ENCODE data around the gene COQ7. TPM values are rescaled to one million over a fixed set of nuclear protein-coding genes. Genes with fewer than 3 reads are reported as not detected.

COQ7 gene
- total and polyA plus RNA-seq, 9 donors: 25.8 to 30.2 (median 27.1) TPM

DNA sequence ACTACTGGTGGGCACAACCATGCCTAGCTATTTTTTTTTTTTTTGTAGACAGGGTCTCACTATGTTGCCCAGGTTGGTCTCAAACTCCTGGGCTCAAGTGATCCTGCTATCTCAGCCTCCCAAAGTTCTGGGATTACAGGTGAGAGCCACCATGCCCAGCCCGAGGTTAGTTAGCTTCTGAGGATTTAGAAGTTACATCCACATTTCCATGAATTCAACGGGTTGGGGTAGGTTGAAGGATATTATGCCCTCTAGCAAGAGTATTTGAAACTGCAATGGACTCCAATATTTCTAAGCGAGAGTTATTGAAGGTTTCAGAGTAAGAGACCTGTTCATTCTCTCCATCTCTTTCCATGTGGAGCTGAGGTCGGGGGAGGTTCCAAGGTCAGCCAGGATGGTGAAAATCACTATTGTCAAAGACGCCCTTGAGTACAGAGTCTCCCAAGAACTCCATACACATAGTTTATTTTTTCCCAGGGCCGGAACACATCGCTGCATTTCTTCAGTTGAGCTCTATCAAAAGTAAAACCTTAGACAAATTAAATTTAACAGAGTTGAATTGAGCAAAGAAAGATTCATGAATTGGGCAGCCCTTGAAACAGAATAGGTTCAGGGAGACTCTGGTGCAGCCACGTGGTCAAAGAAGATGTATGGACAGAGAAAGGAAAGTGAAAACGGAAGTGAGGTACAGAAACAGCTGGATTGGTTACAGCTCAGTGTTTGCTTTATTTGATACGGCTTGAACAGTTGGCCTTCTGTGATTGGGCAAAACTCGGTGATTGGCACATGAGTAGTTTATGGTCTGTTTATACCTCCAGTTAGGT is 27.3 kb downstream of the COQ7 start:
- H3K27me3 ChIP-seq (ENCODE audit: control insufficient read depth, insufficient read depth, low read length): no peaks in the 10 kb centered on the region
- DNase-seq: no peak
- 60% methylated on average over 2 of the region's 11 CpGs for WGBS (ENCODE audit: insufficient coverage)
- no peaks in the 10 kb centered on the region for H3K4me1 ChIP-seq (ENCODE audit: control insufficient read depth, insufficient read depth, low read length)
- H3K4me3 ChIP-seq (ENCODE audit: low read length): no peak overlapping the region
- no peaks in the 10 kb centered on the region for H3K36me3 ChIP-seq (ENCODE audit: control insufficient read depth, insufficient read depth, low read length)
- no peak overlapping the region for H3K27ac ChIP-seq (ENCODE audit: low read length)
- H3K9me3 ChIP-seq (replicated peaks; ENCODE audit: control insufficient read depth, low read depth, low read length): no peaks in the 10 kb centered on the region

DNA sequence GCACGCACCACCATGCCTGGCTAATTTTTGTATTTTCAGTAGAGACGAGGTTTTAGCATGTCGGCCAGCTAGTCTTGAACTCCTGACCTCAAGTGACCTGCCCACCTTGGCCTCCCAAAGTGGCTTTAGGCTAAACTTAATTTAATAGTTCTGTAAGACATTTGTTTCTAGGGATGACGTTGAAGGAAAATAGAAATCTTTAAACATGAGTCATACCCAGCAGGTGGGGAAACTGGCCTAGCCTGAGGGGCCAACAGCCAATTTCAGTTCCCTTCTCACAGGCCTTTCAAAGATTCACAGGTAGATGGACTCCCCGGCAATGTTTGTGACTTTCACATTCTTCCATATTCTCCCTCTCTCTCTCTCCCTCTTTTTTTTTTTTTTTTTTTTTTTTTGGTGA is 28.2 kb downstream of the COQ7 start:
- no peak for DNase-seq
- no peak overlapping the region for H3K27ac ChIP-seq (ENCODE audit: low read length)
- H3K4me3 ChIP-seq (ENCODE audit: low read length): no peak overlapping the region
- no peaks in the 10 kb centered on the region for H3K9me3 ChIP-seq (replicated peaks; ENCODE audit: control insufficient read depth, low read depth, low read length)
- WGBS (ENCODE audit: insufficient coverage): 100% methylated on average over 1 of the region's 5 CpGs
- H3K36me3 ChIP-seq (ENCODE audit: control insufficient read depth, insufficient read depth, low read length): no peaks in the 10 kb centered on the region
- H3K4me1 ChIP-seq (ENCODE audit: control insufficient read depth, insufficient read depth, low read length): no peaks in the 10 kb centered on the region
- no peaks in the 10 kb centered on the region for H3K27me3 ChIP-seq (ENCODE audit: control insufficient read depth, insufficient read depth, low read length)

DNA sequence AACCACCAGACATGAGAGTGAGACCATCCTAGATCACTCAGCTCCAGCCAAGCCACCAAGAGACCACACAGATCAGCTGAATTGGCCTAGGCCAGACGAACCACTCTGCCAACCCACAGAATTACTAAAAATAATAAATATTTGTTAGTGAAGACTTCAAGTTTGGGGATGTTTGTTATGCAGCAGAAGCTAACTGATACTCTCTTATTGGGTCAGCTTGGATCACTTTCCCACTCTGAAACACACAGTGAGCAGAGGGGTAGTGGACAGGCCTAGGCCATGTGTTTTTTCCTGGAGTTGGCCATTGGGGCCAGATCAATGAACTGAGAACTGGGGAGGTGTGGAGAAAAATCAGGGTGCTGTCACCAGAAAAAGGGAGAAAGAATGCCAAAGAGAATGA is 30.8 kb downstream of the COQ7 start:
- Histone ChIP-seq H3K27ac (ENCODE audit: low read length) (no peak overlapping the region), H3K4me1 (ENCODE audit: control insufficient read depth, insufficient read depth, low read length) (no peaks in the 10 kb centered on the region), H3K9me3 (replicated peaks; ENCODE audit: control insufficient read depth, low read depth, low read length) (no peaks in the 10 kb centered on the region), H3K4me3 (ENCODE audit: low read length) (no peak overlapping the region), H3K27me3 (ENCODE audit: control insufficient read depth, insufficient read depth, low read length) (no peaks in the 10 kb centered on the region), H3K36me3 (ENCODE audit: control insufficient read depth, insufficient read depth, low read length) (no peaks in the 10 kb centered on the region)
- no peak for DNase-seq
- WGBS (ENCODE audit: insufficient coverage): no CpG with 5 or more reads among the region's 1 CpG

DNA sequence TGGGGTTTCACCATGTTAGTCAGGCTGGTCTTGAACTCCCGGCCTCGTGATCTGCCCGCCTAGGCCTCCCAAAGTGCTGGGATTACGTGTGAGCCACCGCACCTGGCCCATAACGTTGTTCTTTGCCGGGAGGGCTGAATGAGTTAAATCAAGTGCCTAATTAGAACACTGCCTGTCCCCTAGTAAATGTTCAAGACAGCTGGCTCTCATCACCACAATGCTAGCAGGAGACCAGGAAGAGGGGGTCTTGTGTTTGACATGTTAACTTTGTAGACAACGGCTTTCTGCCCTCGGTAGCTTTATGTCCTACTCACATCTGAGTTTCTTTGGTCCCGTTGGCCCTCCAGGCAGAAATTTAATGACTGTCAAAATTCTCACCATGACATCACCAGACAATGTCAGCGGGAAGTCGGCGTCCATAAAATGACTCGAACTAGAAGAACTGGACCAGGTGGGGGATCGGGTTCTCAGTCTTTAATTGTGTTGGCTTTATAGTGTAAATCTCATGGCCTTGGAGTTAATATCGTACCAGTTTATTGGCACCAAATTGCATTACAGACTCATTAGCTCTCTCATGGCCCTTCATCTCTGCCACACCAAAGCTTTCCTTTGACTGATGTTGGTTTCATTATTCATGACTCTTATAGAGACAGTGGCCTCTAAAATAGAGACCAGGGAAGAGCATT is 34.9 kb downstream of the COQ7 start:
- no peak overlapping the region for H3K4me3 ChIP-seq (ENCODE audit: low read length)
- H3K36me3 ChIP-seq (ENCODE audit: control insufficient read depth, insufficient read depth, low read length): no peaks in the 10 kb centered on the region
- no peak for DNase-seq
- H3K9me3 ChIP-seq (replicated peaks; ENCODE audit: control insufficient read depth, low read depth, low read length): no peaks in the 10 kb centered on the region
- H3K27me3 ChIP-seq (ENCODE audit: control insufficient read depth, insufficient read depth, low read length): no peaks in the 10 kb centered on the region
- H3K27ac ChIP-seq (ENCODE audit: low read length): no peak overlapping the region
- 58% methylated on average over 4 of the region's 16 CpGs for WGBS (ENCODE audit: insufficient coverage)
- no peaks in the 10 kb centered on the region for H3K4me1 ChIP-seq (ENCODE audit: control insufficient read depth, insufficient read depth, low read length)

DNA sequence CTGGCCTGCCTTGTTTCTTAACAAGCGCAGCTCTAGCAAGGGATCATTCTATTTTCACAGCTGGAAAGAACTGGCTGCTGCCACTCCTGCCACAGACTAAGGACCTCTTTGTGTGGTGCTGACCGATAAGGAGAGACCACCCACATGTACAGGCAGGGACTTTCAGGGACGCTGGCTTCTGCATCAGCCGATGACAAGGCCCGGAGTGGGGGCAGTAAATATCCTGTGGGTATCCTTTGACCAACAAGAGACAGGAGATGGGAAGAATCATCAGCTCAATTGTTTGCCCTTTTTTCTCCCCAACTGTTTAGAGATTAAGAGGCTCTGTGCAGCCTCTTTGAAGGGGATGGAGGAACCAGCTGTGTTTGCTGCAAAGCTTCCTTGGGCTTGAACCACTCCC is 37.2 kb downstream of the COQ7 start:
- H3K9me3 ChIP-seq (replicated peaks; ENCODE audit: control insufficient read depth, low read depth, low read length): no peaks in the 10 kb centered on the region

DNA sequence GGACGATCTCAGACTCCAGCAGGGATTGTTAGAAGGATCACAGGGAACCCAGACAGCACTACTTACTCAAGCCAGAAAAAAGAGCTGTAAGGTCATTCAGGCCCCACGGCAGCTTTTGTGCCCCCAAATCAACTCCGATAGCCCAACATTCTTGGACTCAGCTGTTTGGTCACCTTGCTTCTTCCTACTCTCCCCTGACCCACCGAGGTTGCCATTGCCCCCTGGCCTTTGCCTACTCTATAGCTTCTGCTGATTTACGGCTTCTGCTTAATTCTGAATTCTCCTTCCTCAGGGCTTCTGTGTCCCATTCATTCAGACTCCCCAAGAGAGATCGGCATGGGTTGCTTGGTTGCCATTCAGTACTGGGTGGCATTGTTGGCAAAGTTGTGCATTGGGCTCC is 37.7 kb downstream of the COQ7 start:
- Histone ChIP-seq H3K9me3 (replicated peaks; ENCODE audit: control insufficient read depth, low read depth, low read length) (no peaks in the 10 kb centered on the region), H3K4me3 (ENCODE audit: low read length) (no peak overlapping the region), H3K36me3 (ENCODE audit: control insufficient read depth, insufficient read depth, low read length) (no peaks in the 10 kb centered on the region), H3K4me1 (ENCODE audit: control insufficient read depth, insufficient read depth, low read length) (no peaks in the 10 kb centered on the region), H3K27ac (ENCODE audit: low read length) (no peak overlapping the region), H3K27me3 (ENCODE audit: control insufficient read depth, insufficient read depth, low read length) (no peaks in the 10 kb centered on the region)
- no peak for DNase-seq
- 41% methylated on average over 4 of the region's 6 CpGs for WGBS (ENCODE audit: insufficient coverage)

More for the DNA sequence above, 37.2 kb downstream of the COQ7 start:
- WGBS (ENCODE audit: insufficient coverage): 86% methylated on average over 1 of the region's 5 CpGs
- no peaks in the 10 kb centered on the region for H3K36me3 ChIP-seq (ENCODE audit: control insufficient read depth, insufficient read depth, low read length)
- no peak overlapping the region for H3K27ac ChIP-seq (ENCODE audit: low read length)
- no peak for DNase-seq
- H3K27me3 ChIP-seq (ENCODE audit: control insufficient read depth, insufficient read depth, low read length): no peaks in the 10 kb centered on the region
- H3K4me3 ChIP-seq (ENCODE audit: low read length): no peak overlapping the region
- no peaks in the 10 kb centered on the region for H3K4me1 ChIP-seq (ENCODE audit: control insufficient read depth, insufficient read depth, low read length)

DNA sequence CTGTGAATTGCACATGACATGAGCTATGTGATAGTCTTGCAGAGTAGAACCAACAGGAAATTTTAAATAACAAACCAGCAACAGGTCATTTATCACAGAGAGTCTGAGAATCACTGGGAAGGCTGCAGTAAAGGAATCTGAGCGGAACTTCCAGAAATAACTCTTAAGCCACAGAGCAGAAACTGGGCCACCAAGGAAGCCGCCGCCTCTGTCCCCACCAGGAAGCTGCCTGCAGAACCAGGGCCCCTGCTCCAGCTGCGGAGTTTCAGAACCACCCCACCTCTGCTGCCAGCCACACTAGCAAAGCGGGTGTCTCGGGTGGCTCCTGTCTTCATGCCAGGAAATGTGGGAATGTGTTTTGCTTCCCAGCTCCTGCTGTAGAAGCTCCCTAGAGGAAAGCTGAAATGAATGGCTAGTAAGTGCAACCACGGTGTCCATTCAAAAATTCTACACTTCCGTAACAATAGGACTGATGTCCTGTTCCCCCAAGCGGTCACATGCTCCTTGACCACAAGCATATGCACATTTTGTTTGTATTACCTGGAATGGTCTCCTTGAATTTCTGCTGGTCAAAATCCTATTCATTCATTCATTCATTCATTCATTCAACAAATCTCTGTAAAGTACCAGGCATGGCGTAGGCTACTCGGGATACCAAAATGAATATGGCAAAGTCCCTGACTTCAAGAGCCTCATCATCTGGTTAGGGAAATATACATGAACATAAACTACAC is 38.6 kb downstream of the COQ7 start:
- no peaks in the 10 kb centered on the region for H3K9me3 ChIP-seq (replicated peaks; ENCODE audit: control insufficient read depth, low read depth, low read length)
- no peak for DNase-seq
- no peaks in the 10 kb centered on the region for H3K4me1 ChIP-seq (ENCODE audit: control insufficient read depth, insufficient read depth, low read length)
- no peaks in the 10 kb centered on the region for H3K27me3 ChIP-seq (ENCODE audit: control insufficient read depth, insufficient read depth, low read length)
- no peak overlapping the region for H3K4me3 ChIP-seq (ENCODE audit: low read length)
- 69% methylated on average over 5 of the region's 11 CpGs for WGBS (ENCODE audit: insufficient coverage)
- no peaks in the 10 kb centered on the region for H3K36me3 ChIP-seq (ENCODE audit: control insufficient read depth, insufficient read depth, low read length)
- H3K27ac ChIP-seq (ENCODE audit: low read length): no peak overlapping the region

DNA sequence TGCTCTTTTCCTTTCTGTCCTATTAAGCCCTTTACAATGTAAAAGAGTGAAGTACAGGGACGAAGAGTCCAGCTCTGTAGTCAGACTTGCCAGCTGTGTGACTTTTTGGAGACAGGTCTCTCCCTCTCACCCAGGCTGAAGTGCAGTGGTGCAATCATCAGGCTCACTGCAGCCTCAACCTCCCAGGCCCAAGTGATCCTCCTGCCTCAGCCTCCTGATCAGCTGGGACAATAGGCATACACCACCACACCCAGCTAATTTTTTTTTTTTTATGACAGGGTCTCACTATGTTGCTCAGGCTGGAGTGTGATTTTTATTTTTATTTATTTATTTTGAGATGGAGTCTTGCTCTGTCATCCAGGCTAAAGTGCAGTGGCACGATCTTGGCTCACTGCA is 39.2 kb downstream of the COQ7 start:
- Histone ChIP-seq H3K9me3 (replicated peaks; ENCODE audit: control insufficient read depth, low read depth, low read length) (no peaks in the 10 kb centered on the region), H3K36me3 (ENCODE audit: control insufficient read depth, insufficient read depth, low read length) (no peaks in the 10 kb centered on the region), H3K4me1 (ENCODE audit: control insufficient read depth, insufficient read depth, low read length) (no peaks in the 10 kb centered on the region), H3K4me3 (ENCODE audit: low read length) (no peak overlapping the region), H3K27me3 (ENCODE audit: control insufficient read depth, insufficient read depth, low read length) (no peaks in the 10 kb centered on the region), H3K27ac (ENCODE audit: low read length) (no peak overlapping the region)
- WGBS (ENCODE audit: insufficient coverage): no CpG with 5 or more reads among the region's 2 CpGs
- no peak for DNase-seq

DNA sequence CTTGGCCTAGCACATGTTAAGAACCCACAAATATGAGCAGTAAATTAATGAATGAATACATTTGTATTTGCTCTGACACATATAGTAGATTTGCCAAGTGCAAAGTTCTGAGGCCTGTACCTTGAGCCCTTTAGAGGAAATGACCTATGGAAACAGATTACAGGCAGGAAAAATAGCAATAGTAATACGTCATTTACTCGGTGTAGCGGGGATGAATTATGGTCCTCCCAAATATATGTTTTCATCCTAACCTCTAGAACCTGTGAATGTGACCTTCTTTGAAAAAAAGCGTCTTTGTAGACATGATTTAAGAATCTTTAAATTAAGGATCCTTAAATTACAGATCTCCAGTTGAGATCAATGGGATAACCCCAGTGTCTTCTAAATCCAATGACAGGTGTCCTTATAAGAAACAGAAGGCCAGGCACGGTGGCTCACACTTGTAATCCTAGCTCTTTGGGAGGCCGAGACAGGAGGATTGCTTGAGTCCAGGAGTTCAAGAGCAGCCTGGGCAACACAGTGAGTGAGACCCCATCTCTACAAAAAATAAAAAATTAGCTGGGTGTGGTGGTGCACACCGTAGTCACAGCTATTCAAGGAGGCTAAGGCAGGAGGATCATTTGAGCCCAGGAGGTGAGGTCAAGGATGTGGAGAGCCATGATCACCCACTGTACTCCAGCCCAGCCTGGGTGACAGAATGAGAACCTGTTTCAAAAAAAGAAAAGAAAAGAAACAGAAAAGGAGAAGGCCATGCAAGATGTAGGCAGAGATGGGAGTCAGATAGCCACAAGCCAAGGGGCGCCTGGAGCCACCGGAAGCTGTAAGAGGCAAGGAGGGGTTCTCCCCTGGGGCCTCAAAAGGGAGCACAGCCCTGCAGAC is 41.2 kb downstream of the COQ7 start:
- Histone ChIP-seq H3K27me3 (ENCODE audit: control insufficient read depth, insufficient read depth, low read length) (no peaks in the 10 kb centered on the region), H3K4me3 (ENCODE audit: low read length) (no peak overlapping the region), H3K4me1 (ENCODE audit: control insufficient read depth, insufficient read depth, low read length) (peaks cover 10% of the 10 kb centered on the region), H3K36me3 (ENCODE audit: control insufficient read depth, insufficient read depth, low read length) (no peaks in the 10 kb centered on the region), H3K9me3 (replicated peaks; ENCODE audit: control insufficient read depth, low read depth, low read length) (no peaks in the 10 kb centered on the region), H3K27ac (ENCODE audit: low read length) (no peak overlapping the region)
- 53% methylated on average over 2 of the region's 9 CpGs for WGBS (ENCODE audit: insufficient coverage)
- DNase-seq: no peak
